ENCODE data around the gene FLAD1.

FLAD1 gene

GRCh38 chr1:155034318-155035208 lies 51.4 kb downstream of the FLAD1 start:
- no peak for DNase-seq (ENCODE audit: low read depth, low spot score)

- no peak for DNase-seq (ENCODE audit: low read depth, low spot score)
These were observed 52.8 kb downstream of the FLAD1 start for GRCh38 chr1:155035936-155036335.

- DNase-seq (ENCODE audit: low read depth, low spot score): no peak
These were observed 53.9 kb downstream of the FLAD1 start for GRCh38 chr1:155037043-155037442.

- no peak for DNase-seq (ENCODE audit: low read depth, low spot score)
These were observed 54.8 kb downstream of the FLAD1 start for GRCh38 chr1:155037851-155038441.

DNA sequence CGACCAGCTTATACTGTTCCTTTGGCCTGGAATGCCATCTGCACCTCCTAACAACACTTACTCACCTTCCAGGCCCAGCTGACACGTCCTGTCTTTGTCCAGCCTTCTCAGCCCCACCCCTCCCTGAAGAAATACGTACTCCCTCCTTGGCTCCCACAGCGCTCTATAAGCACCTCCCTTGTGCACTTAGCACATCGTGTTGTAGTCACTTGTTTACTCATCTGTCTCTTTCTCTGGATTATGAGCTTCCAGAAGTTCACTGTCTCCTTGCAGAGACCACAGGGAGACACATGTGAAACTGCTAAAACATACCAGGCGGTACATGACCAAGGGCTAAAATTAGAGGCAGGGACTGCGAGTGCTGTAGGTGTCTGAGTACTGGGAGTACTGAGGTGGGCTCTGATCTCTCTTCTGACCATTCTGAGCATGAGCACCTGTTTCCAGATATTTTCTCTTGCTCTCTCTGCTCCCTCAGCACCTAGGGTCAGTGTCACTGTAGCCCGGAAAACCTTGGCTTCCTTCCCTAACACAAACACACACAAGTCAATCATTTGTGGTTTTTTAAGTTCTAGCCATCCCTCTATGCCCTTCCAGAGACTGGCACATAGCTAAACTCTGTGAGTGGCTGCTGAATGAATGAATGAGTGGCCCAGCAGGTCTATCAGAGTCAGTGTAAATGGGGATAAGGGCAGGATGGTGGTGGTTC lies 55.6 kb downstream of the FLAD1 start:
- no peak for DNase-seq (ENCODE audit: low read depth, low spot score)

- no peak for DNase-seq (ENCODE audit: low read depth, low spot score)
These were observed 56.1 kb downstream of the FLAD1 start for GRCh38 chr1:155039308-155039669.

DNA sequence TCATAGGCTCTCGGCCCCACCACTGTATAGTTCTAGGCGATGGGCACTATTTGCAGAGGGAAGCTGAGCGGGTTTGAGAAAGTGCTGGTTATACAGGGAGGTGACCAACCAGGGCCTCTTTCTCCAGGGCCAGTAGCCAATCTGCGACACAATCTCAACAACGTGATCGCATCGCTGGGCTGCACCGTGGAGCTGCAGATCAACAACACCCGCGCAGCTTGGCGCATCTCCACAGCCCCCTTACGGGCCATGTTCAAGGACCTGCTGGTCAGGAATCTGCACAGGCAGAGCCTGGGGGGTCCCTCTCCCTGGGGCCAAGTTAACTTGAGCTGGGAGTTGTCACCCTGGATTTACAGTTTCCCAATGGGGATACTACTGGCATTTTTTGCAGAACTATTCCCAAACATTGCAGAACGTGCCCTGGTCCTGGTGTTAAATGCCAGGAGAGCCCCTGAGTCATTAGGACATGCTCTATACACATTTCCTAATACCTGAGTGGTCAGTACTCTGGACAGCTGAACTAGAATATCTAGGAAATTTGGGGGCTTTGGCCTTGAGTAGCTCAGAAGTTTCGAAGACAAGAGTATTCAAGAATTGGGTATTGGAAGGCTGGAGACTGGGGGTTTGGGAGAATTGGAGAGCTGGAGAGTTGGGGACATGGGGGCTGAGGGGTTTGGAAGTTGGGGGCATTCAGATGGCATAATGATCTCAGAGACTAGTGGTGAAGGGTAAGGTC lies 57.4 kb downstream of the FLAD1 start:
- DNase-seq (ENCODE audit: low read depth, low spot score): no peak

Measured in activated naive CD8-positive, alpha-beta T cell treated with anti-CD3 and anti-CD28 coated beads, Interleukin-2, amount 50 U/mL, for 16 hours (primary cell).